Measurements from ENCODE around the gene CSF3. TPM values are rescaled to one million over a fixed set of nuclear protein-coding genes. Genes with fewer than 3 reads are reported as not detected.
A peak's percentile ranks its signal among the peaks of the same experiment; 100 is the strongest.

Gene CSF3
- total and polyA plus RNA-seq, 11 donors: 0.14 to 1.3 (median 0.63) TPM; not detected in 7

GRCh38 chr17:39995438-39995837, 19.8 kb upstream of the CSF3 start:
- 89 to 97% (median 95%) methylated on average over 6 of the region's 6 CpGs for WGBS, 4 donors
- no peak for DNase-seq
- ATAC-seq: no peak

DNA sequence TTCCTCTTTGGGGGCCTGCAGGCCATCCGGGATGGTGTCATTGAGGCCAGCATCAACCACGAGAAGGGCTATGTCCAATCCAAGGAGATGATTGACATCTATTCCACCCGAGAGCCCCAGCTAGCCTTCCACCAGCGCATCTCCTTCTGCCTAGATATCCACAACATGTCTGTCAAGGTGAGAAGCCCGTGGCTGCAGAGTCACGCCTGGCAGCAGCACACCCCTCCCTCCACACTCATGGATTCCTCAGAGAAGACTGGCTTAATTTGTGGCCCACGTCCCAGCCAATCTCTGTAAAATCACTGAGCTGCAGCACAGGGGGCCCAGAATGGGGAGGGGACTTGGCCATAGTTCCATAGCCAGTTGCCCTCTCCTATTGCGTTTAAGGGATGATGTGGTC, 19.1 kb upstream of the CSF3 start:
- DNase-seq (no peak), ATAC-seq (peak in 1 of 4 donors; percentile 5)
- Histone ChIP-seq H3K9me3 (no peaks in the 10 kb centered on the region), H3K27me3 (no peaks in the 10 kb centered on the region), H3K4me1 (peaks cover 0 to 11% (median 0%) of the 10 kb centered on the region in 12 donors), H3K36me3 (peaks cover 0 to 83% (median 73%) of the 10 kb centered on the region in 9 donors), H3K27ac (no peak overlapping the region), H3K4me3 (no peak overlapping the region)
- TF ChIP-seq CTCF (IDR thresholded peaks at IDR 0.05): no peak
- 70 to 83% (median 81%) methylated on average over 6 to 8 of the region's 8 CpGs for WGBS, 4 donors
- intact Hi-C loops (cut with DNase I): loop anchor here in 1 of 10 donors (10.0 kb wide), 1 partner anchor 279 kb away; no protein-coding TSS in a partner anchor

More at GRCh38 chr17:39995438-39995837, 19.8 kb upstream of the CSF3 start:
- intact Hi-C loops (cut with DNase I): loop anchor here in 1 of 10 donors (10.0 kb wide), 1 partner anchor 279 kb away; no protein-coding TSS in a partner anchor
- Histone ChIP-seq H3K9me3 (no peaks in the 10 kb centered on the region), H3K4me3 (no peak overlapping the region), H3K4me1 (peaks cover 0 to 11% (median 0%) of the 10 kb centered on the region in 12 donors), H3K36me3 (peaks cover 0 to 90% (median 80%) of the 10 kb centered on the region in 9 donors), H3K27ac (no peak overlapping the region), H3K27me3 (no peaks in the 10 kb centered on the region)
- TF ChIP-seq CTCF (IDR thresholded peaks at IDR 0.05) (no peak), POLR2A (IDR thresholded peaks at IDR 0.05) (no peak)

DNA sequence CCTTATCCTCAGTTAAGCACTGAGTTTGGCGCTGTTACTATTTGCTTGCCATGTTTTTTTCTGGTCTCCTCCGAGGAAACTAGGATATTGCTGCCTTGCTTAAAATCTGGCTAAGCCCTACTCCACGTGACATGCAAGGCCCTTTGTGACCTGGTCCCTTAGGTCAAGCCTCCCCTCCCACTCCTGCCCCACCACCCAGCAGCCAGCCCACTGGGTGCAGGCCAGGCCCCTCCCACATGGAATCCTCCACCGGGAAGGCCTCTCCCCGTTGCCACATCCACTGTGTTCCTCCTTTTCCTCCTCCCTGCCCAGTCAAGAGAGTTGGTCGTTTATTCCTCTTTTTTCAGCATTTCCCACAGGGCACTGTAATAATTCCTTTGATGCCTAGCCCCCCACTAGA, 18.4 kb upstream of the CSF3 start:
- WGBS, 4 donors: 37 to 52% (median 44%) methylated on average over 6 of the region's 6 CpGs
- Histone ChIP-seq H3K9me3 (no peaks in the 10 kb centered on the region), H3K4me1 (peaks cover 0 to 11% (median 0%) of the 10 kb centered on the region in 12 donors), H3K27me3 (no peaks in the 10 kb centered on the region), H3K4me3 (no peak overlapping the region), H3K36me3 (peaks cover 0 to 76% (median 67%) of the 10 kb centered on the region in 9 donors), H3K27ac (peak overlapping the region in 1 of 12 donors; percentile 17)
- DNase-seq (peak in 1 of 5 donors; percentile 54), ATAC-seq (peak in 3 of 4 donors; percentile 40 to 73 (median 58))
- TF ChIP-seq CTCF (IDR thresholded peaks at IDR 0.05) (no peak), POLR2A (IDR thresholded peaks at IDR 0.05) (no peak)
- intact Hi-C loops (cut with DNase I): loop anchor here in 1 of 10 donors (10.0 kb wide), 1 partner anchor 278 kb away; no protein-coding TSS in a partner anchor

- ATAC-seq: peak in 1 of 4 donors; percentile 35
These were observed 17.7 kb upstream of the CSF3 start for GRCh38 chr17:39997543-39997942.

More at GRCh38 chr17:39997543-39997942, 17.7 kb upstream of the CSF3 start:
- Histone ChIP-seq H3K27ac (no peak overlapping the region), H3K9me3 (no peaks in the 10 kb centered on the region), H3K27me3 (no peaks in the 10 kb centered on the region), H3K36me3 (peaks cover 0 to 69% (median 59%) of the 10 kb centered on the region in 9 donors), H3K4me3 (no peak overlapping the region), H3K4me1 (peaks cover 0 to 11% (median 0%) of the 10 kb centered on the region in 12 donors)
- intact Hi-C loops (cut with DNase I): loop anchor here in 1 of 10 donors (10.0 kb wide), 1 partner anchor 277 kb away; no protein-coding TSS in a partner anchor
- TF ChIP-seq CTCF (IDR thresholded peaks at IDR 0.05) (no peak), POLR2A (IDR thresholded peaks at IDR 0.05) (no peak)
- DNase-seq: no peak
- WGBS, 4 donors: 74 to 78% (median 76%) methylated on average over 4 of the region's 4 CpGs

Measured in heart left ventricle (tissue), 16 donors.